Measurements from ENCODE around the gene DNAH8. TPM values are rescaled to one million over a fixed set of nuclear protein-coding genes. Genes with fewer than 3 reads are reported as not detected.
A peak's percentile ranks its signal among the peaks of the same experiment; 100 is the strongest.
"Not testable (repeated sequence)": the region's sequence is repeated elsewhere in the genome, so short reads cannot be mapped to it uniquely, and the experiment has no call there.

DNAH8 gene
- polyA plus RNA-seq, 5 donors = 0.03 to 0.26 (median 0.09) TPM

GRCh38 chr6:38697846-38698245 is 17.3 kb upstream of the DNAH8 start:
- DNase-seq = no peak

- not testable (repeated sequence) for DNase-seq
Observed at GRCh38 chr6:38699702-38700101, 15.4 kb upstream of the DNAH8 start.

GRCh38 chr6:38701551-38701950 is 13.6 kb upstream of the DNAH8 start:
- no peak for DNase-seq

GRCh38 chr6:38702558-38703397 is 12.3 kb upstream of the DNAH8 start, which contains the start of gene GLO1:
Gene GLO1, minus strand, starts transcription at chr6:38703145. Its CDS starts 91 bp downstream, at chr6:38703054.
- peak; percentile 97 to 98 for DNase-seq

- DNase-seq = peak in 1 of 2 donors; percentile 18
Observed at GRCh38 chr6:38703949-38704590, 11.0 kb upstream of the DNAH8 start.

GRCh38 chr6:38705924-38706323 is 9.2 kb upstream of the DNAH8 start:
- no peak for DNase-seq

GRCh38 chr6:38708496-38708895 is 6.6 kb upstream of the DNAH8 start:
- no peak for DNase-seq

GRCh38 chr6:38713812-38714211 is 1.3 kb upstream of the DNAH8 start:
- DNase-seq = no peak

GRCh38 chr6:38714239-38715015 is 684 bp upstream of the DNAH8 start:
- DNase-seq = no peak

- no peak for DNase-seq
Observed at GRCh38 chr6:38716825-38717224, 1.7 kb downstream of the DNAH8 start.

- no peak for DNase-seq
Observed at GRCh38 chr6:38719358-38719757, 4.2 kb downstream of the DNAH8 start.

GRCh38 chr6:38720295-38720694 is 5.2 kb downstream of the DNAH8 start:
- DNase-seq = no peak

- DNase-seq = no peak
Observed at GRCh38 chr6:38722038-38722437, 6.9 kb downstream of the DNAH8 start.

GRCh38 chr6:38722727-38723334 is 7.7 kb downstream of the DNAH8 start:
- no peak for DNase-seq

GRCh38 chr6:38723783-38724182 is 8.7 kb downstream of the DNAH8 start:
- no peak for DNase-seq

- no peak for DNase-seq
Observed at GRCh38 chr6:38724343-38724742, 9.2 kb downstream of the DNAH8 start.

- DNase-seq = no peak
Observed at GRCh38 chr6:38725414-38726183, 10.5 kb downstream of the DNAH8 start.

- DNase-seq = no peak
Observed at GRCh38 chr6:38728203-38728602, 13.1 kb downstream of the DNAH8 start.

GRCh38 chr6:38730140-38730862 is 15.2 kb downstream of the DNAH8 start:
- DNase-seq = peak in 1 of 2 donors; percentile 15

- peak; percentile 25 to 26 for DNase-seq
Observed at GRCh38 chr6:38736951-38737350, 21.8 kb downstream of the DNAH8 start.
